AG10803 (cell line): ENCODE results near the gene CELA3A.
"Not testable (repeated sequence)": the region's sequence is repeated elsewhere in the genome, so short reads cannot be mapped to it uniquely, and the experiment has no call there.

ENCODE experiments used
- DNase-seq: peaks from one replicate; pipeline ENCODE4 v3.0.0; 2010; ENCODE audit warnings: low read depth
- H3K4me3 ChIP-seq: 2 replicates; pipeline ENCODE4 v1.5.1; 2011; ENCODE audit warnings: mild to moderate bottlenecking, low read length, control low read depth
- TF ChIP-seq, protein P1 (sequence below): conservative IDR thresholded peaks from 2 replicates; pipeline ENCODE4 v1.5.1; 2011; ENCODE audit warnings: mild to moderate bottlenecking, low read length, control low read depth, inconsistent platforms

The CELA3A gene

DNA sequence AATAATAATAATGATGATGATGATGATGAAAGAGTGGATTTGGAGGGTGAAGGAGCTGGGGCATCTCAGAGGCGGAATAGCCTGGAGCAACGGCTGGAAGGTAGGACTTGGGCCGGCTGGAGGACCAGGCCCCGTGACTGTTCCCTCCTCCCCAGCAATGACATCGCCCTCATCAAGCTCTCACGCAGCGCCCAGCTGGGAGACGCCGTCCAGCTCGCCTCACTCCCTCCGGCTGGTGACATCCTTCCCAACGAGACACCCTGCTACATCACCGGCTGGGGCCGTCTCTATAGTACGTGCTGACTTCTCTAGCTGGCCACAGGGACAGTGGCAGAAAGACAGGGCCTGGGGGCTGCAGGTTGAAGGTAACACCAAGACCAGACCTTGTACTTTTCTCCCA lies 17.9 kb upstream of the CELA3A start:
- not testable (repeated sequence) for DNase-seq, H3K4me3 ChIP-seq

DNA sequence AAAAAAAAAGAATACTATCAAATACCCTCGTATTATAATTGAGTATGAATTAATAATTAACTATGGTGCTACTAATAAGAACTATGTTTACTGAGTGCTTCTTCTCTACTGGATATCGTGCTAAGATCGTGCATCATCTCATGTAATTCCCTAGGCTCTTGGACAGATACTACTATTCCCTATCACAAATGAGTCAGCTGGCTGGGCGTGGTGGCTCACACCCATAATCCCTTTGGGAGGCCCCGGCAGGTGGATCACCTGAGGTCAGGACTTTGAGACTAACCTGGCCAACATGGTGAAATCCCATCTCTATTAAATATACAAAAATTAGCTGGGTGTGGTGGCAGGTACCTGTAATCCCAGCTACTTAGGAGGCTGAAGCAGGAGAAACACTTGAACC lies 15.6 kb upstream of the CELA3A start:
- H3K4me3 ChIP-seq, DNase-seq: not testable (repeated sequence)

DNA sequence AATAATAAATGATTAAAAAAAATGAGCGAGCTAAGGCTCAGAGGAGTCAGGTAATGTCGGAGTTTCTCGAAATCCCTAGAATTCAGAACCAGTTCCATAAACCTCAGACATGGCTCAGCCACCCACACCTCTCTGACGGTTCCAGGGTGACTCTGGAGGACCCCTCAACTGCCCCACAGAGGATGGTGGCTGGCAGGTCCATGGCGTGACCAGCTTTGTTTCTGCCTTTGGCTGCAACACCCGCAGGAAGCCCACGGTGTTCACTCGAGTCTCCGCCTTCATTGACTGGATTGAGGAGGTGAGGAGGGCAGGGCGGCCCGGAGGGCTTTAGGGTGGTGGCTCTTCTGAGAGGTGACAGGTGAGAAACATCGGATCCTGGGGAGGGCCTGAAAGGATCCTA lies 15.1 kb upstream of the CELA3A start:
- H3K4me3 ChIP-seq, DNase-seq: not testable (repeated sequence)

DNA sequence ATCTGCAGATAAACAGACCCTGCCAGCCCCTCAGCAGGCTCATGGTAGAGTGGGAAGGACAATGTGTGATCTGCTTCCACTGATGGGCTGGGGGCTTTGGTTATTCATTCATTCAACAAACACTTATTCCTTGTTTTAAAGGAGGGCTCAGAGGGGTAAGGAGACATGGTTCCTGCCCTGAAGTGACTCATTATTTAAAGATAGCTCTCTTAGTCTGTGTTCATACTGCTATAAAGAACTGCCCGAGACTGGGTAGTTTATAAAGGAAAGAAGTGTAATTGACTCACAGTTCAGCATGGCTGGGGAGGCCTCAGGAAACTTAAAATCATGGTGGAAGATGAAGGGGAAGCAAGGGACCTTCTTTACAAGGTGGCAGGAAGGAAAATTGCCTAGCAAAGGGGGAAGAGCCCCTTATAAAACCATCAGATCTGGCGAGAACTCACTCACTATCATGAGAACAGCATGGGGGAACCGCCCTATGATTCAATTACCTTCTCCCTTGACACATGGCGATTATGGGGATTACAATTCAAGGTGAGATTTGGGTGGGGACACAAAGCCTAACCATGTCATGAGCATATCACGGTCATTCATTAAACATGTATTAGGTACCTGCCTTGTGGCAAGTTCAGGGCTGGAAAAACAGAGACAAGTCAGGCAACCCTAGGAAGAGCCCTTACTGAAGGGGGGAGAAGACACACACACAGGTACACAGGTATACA lies 11.6 kb upstream of the CELA3A start:
- not testable (repeated sequence) for H3K4me3 ChIP-seq, DNase-seq

DNA sequence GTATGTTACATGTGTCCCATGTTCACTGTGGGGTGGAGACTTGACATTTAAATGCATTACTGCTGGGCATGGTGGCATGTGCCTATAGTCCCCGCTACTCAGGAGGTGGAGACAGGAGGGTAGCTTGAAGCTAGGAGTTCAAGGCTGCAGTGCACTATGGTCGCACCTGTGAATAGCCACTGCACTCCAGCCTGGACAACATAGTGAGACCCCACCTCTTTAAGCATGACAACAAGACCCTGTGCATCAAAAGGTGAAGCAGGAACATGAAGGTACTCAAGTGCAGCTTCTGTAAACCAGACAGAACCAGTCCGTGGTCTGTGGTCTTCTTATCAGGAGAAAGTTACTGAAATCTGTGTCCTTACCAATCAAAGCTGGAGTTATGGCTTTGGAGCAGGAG lies 9.3 kb upstream of the CELA3A start:
- DNase-seq, H3K4me3 ChIP-seq: not testable (repeated sequence)

DNA sequence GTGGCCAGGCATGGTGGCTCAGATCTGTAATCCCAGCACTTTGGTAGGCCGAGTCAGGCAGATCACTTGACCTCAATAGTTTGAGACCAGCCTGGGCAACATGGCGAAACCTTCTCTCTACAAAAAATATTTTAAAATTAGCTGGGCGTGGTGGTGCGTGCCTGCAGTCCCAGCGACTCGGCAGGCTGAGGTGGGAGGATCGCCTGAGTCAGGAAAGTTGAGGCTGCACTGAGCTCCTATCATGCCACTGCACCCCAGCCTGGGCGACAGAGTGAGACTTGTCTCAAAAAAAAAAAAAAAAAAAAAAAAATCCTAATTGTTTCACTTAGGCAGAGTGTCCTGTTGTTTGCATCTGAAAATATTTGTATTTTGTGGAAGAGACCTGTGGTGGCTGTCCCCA lies 6.7 kb upstream of the CELA3A start:
- not testable (repeated sequence) for H3K4me3 ChIP-seq, DNase-seq

DNA sequence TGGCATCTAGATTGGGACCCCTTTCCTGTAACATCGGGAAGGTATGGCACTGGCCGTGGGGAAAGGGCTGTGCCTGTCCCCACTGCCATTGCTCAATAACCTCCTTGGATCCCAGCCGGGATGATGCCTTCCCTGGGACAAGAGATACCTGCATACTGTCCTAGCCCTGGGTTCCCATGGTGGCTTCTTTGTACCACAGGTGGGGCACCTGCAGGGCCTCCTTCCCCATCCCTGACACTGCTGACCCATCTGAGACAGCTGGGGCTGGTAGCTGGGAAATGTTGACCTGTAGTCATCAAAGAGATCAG lies 4.8 kb upstream of the CELA3A start:
- H3K4me3 ChIP-seq, DNase-seq: not testable (repeated sequence)

DNA sequence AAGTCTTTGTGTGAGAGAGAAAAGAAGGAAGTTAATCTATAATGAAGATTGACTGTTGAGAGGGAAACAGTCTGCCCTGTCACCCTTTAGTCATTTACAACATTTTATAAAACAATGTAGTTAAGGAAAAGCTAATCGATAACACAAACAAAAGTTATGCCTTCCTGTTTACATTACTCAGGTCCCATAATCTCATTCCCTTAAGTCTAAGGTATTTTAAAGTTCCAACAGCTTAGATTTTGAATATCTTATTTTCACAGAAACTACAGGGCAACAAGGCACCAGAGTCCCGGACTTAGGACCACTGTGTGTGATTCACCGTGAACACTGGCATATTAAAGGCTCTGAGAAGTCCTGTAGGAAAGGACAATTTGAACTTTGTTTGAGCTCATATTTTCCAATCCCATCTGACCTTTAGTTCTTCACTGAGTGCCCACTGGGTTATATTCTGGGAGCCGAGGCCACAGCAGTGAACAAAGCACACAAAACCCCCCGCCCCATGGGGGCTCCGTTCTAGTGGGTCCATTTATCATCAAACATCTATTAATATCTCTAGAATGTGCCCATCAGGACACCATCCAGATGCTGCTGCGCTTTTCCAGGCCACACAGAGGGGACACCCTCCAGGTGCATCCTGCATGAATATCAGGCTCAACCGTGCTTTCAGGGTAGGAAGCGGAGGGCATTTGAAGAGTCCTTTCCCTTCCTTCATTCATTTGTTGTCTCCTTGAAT lies 3.4 kb upstream of the CELA3A start:
- not testable (repeated sequence) for H3K4me3 ChIP-seq, DNase-seq

DNA sequence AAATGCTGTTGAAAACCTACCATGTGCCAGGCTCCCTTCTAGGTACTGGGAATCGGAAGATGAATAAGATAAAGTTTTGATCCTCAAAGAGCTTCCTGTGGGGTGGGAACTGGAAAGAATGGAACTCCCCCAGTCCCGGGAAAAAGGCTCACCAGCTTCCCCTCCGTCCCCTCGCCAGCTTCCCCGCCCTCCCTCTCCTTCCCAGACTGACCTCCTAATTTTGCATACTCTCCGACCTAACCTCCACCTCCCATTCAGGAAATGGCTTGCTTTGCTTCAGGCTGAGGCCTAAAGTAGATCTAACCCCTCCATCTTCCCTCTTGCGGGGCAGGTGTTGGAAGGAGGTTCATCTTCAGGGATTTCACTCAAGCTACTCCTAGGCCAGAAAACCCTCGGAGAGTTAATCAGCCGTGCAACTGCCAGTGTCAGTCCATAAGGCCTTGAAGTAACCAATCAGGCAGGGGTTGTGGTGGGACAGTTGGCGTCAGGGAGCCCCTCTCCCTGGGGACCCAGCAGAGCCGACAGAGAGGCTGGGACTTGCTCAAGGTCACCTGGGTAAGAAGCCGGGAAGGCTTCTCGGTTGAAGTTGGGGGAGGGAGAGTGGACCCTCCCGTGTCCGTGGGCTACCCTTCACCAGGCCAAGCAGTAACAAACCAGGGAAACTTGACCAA lies 2.7 kb upstream of the CELA3A start:
- not testable (repeated sequence) for H3K4me3 ChIP-seq, DNase-seq

DNA sequence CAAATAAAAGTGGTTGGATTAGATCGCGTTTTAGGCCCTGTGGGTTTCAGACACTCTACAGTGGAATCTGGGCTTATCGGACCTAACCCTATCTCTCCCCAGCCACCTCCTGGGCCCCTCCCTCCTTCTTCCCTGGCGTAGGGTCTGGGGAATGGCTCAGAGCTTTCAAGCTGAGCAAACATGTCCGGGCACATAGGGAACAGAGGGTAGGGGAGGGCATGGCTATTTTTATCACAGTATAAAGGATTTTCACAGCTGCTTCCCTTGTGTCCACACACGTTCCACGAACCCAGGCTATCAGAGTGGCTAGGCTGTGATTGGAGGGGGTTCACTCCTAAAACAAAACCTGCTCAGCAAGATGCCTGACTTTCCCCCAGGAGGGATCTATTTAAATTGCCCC lies 1.8 kb upstream of the CELA3A start:
- not testable (repeated sequence) for DNase-seq, H3K4me3 ChIP-seq

DNA sequence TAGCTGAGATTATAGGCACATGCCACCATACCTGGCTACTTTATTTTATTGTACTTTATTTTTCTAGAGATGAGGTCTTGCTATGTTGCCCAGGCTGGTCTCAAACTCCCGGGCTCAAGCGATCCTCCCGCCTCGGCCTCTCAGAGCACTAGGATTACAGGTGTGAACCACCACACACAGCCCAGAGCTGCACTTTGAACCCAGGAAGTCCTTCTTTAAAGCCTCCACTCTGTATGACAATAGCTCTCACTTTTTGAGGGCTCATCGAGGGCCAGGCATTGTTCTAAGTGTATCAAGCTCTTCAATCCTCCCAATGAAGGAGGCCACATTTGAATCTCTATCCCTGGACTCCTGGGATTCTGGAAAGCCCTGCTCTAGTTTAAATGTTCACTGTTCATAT lies 1.0 kb downstream of the CELA3A start:
- not testable (repeated sequence) for DNase-seq, H3K4me3 ChIP-seq

DNA sequence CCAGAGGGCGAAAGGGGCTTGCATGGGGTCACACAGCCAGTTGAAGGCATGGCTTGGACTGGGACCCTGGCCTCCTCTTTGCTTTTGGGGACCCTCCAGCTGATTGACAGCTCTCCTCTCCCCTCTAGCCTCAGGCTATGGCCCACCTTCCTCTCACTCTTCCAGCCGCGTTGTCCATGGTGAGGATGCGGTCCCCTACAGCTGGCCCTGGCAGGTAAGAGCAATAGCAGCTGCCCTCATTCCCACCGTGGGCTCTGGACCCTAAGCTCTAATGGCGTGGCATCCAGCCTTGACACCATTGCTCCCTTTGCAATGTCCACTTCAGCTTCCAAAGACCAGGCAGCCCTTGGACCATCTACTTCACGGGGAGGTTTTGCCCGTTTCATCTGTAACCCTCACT lies 1.4 kb downstream of the CELA3A start:
- DNase-seq, H3K4me3 ChIP-seq: not testable (repeated sequence)

DNA sequence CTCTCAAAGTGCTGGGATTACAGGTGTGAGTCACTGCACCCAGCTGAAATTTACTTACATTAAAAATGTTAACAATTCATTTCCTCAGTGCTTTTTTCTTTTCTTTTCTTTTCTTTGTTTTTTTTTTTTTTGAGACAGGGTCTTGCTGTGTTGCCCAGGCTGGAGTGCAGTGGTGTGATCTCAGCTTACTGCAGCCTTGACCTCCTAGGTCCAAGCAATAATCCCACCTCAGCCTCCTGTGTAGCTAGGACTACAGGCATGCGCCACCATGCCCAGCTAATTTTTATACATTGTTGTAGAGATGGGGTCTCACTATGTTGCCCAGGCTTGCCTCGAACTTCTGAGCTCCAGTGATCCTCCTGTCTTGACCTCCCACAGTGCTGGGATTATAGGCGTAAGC lies 2.5 kb downstream of the CELA3A start:
- not testable (repeated sequence) for H3K4me3 ChIP-seq, DNase-seq

DNA sequence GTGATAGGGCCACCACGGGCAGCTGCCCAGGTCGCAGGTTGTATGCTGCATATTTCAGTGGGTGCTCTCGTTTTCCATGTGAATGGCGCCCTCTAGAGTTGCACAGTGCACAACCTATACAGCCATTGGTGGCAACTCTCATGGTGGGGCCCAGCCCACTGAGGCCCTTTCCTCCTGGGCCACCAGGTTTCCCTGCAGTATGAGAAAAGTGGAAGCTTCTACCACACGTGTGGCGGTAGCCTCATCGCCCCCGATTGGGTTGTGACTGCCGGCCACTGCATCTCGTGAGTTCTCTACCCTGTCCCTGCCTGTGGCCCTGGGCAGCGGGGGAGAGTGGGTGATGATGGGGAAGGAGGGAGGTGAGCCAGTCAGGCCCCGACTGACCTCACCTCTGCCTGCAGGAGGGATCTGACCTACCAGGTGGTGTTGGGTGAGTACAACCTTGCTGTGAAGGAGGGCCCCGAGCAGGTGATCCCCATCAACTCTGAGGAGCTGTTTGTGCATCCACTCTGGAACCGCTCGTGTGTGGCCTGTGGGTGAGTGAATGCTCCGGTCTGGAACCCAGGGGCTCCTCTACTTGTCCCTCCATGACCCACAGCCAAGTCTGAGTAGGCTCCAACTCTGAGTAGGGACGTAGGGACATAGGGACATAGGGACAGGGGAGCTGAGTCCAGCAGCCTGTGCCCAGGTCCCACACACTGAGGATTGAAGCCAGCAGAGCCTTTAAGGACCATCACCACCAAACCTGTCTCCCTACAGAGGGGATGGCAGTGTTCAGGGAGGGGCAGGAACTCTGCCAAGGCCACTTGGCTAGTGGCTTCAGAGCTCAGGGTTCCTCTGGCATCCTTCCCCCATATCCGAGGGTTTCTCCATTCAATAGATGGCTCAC lies 4.0 kb downstream of the CELA3A start:
- TF ChIP-seq, protein P1, sequence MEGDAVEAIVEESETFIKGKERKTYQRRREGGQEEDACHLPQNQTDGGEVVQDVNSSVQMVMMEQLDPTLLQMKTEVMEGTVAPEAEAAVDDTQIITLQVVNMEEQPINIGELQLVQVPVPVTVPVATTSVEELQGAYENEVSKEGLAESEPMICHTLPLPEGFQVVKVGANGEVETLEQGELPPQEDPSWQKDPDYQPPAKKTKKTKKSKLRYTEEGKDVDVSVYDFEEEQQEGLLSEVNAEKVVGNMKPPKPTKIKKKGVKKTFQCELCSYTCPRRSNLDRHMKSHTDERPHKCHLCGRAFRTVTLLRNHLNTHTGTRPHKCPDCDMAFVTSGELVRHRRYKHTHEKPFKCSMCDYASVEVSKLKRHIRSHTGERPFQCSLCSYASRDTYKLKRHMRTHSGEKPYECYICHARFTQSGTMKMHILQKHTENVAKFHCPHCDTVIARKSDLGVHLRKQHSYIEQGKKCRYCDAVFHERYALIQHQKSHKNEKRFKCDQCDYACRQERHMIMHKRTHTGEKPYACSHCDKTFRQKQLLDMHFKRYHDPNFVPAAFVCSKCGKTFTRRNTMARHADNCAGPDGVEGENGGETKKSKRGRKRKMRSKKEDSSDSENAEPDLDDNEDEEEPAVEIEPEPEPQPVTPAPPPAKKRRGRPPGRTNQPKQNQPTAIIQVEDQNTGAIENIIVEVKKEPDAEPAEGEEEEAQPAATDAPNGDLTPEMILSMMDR, result peak; percentile 38
- H3K4me3 ChIP-seq, result not testable (repeated sequence)
- peak; percentile 13 for DNase-seq

DNA sequence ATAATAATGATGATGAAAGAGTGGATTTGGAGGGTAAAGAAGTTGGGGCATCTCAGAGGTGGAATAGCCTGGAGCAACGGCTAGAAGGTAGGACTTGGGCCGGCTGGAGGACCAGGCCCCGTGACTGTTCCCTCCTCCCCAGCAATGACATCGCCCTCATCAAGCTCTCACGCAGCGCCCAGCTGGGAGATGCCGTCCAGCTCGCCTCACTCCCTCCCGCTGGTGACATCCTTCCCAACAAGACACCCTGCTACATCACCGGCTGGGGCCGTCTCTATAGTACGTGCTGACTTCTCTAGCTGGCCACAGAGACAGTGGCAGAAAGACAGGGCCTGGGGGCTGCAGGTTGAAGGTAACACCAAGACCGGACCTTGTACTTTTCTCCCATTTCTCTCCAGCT lies 5.3 kb downstream of the CELA3A start:
- not testable (repeated sequence) for H3K4me3 ChIP-seq, DNase-seq

DNA sequence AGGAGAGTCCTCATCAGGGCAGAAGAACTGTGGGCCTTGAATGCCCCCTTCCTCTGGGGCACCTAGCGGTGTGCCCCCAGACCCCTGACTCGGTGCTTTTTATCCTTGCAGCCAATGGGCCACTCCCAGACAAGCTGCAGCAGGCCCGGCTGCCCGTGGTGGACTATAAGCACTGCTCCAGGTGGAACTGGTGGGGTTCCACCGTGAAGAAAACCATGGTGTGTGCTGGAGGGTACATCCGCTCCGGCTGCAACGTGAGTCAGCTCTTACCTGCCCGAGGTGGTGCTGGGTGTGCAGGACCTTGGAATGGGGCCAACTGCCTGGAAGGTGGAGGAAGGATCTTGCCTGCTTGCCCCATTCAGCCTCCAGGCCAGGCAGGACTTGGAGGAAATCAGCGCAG lies 5.8 kb downstream of the CELA3A start:
- not testable (repeated sequence) for H3K4me3 ChIP-seq, DNase-seq

DNA sequence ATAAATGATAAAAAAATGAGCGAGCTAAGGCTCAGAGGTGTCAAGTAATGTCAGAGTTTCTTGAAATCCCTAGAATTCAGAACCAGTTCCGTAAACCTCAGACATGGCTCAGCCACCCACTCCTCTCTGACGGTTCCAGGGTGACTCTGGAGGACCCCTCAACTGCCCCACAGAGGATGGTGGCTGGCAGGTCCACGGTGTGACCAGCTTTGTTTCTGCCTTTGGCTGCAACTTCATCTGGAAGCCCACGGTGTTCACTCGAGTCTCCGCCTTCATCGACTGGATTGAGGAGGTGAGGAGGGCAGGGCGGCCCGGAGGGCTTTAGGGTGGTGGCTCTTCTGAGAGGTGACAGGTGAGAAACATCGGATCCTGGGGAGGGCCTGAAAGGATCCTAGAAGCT lies 8.1 kb downstream of the CELA3A start:
- DNase-seq, H3K4me3 ChIP-seq: not testable (repeated sequence)

DNA sequence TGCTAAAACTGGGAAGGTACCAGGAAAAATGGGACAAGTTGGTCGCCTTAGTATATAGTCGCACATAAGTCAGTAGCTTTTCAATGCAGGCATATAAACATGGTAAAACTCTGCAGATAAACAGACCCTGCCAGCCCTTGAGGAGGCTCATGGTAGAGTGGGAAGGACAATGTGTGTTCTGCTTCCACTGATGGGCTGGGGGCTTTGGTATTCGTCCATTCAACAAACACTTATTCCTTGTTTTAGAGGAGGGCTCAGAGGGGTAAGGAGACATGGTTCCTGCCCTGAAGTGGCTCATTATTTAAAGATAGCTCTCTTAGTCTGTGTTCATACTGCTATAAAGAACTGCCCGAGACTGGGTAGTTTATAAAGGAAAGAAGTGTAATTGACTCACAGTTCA lies 11.3 kb downstream of the CELA3A start:
- DNase-seq, H3K4me3 ChIP-seq: not testable (repeated sequence)
